Stimulated activated CD8-positive, alpha-beta memory T cell treated with anti-CD3 and anti-CD28 coated beads, Interleukin-2, amount 100 ng/mL, for 48 hours (primary cell): ENCODE measurements around the gene HHIPL1.
"Not testable (repeated sequence)": the region's sequence is repeated elsewhere in the genome, so short reads cannot be mapped to it uniquely, and the experiment has no call there.

Experiments used
- DNase-seq, 2 donors: peaks; one replicate each; pipeline ENCODE4 v3.0.0-alpha.2; 2020; ENCODE audit warnings: low read depth in 2 of 2

The HHIPL1 gene

DNA sequence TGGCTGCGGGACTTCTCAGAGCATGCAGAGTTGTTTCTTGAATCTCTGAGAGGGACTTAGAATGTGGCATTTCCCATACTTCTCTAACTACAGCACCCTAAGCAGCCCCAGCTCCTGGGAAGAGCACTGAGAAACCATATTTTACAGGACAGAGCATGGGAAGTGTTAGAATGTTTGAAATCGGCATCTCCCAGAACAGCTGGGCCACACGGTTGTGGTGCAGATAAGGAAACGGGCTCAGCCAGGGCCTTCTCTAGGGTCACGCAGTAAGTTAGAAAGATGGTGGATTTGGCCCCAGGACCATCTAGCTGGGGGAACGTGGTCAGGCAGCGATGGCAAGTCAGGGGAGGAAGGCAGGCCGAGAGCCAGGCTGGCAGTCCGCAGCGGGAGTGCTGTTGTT, 10.5 kb upstream of the HHIPL1 start:
- no peak for DNase-seq

DNA sequence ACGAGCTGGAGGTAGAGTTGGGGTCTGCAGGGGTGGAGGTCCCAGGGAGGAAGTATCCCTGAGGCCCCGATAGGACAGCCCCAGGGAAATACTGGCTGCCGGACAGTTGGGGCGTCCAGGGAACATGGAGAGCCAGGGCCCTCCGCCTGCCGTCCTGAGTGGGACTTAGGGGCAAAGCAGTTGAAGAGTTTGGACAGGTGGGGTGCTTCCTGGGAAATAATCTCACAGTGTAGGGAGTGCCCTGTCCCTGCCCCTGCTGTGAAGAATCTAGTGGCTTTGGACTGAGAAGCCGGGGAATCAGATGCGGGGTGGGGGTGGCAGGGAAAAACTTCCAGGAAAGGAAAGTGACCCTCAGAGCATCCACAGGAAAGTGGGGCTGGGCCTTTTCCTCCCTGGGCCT, 9.8 kb upstream of the HHIPL1 start:
- DNase-seq: no peak

DNA sequence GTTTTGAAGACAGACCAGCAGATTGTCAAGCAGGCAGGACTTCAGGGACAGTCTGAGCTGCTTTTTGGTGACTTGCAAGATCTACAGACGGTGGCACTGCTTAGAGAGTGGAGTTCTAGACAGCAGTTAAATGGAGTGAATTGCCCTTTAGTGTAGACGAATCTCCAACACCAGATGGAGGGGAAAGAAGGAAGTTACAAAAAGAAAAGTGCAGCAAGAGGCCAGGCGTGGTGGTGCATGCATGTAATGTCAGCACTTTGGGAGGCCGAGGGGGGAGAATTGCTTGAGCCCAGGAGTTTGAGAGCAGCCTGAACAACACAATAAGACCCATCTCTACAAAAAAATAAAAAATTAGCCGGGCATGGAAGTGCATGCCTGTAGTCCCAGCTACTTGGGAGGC, 8.4 kb upstream of the HHIPL1 start:
- DNase-seq: no peak

DNA sequence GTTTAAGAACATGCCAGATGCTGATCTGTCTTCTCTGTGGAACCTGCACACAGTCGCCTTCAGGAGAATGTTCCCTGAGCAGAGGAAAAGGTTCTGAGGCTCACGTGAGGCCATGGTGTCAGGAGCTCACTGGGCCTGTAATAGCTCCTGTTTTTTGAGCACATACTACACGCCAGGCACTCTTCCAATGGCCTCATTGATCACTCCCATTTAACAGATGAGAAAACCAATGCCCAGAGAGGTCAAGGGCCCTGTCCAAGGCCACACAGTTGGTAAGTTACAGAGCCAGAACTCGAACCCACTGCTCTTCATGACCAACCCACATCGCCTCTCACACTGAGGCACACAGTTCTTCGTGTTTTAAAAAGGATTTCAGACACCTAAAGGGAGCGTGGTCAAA, 7.3 kb upstream of the HHIPL1 start:
- no peak for DNase-seq

DNA sequence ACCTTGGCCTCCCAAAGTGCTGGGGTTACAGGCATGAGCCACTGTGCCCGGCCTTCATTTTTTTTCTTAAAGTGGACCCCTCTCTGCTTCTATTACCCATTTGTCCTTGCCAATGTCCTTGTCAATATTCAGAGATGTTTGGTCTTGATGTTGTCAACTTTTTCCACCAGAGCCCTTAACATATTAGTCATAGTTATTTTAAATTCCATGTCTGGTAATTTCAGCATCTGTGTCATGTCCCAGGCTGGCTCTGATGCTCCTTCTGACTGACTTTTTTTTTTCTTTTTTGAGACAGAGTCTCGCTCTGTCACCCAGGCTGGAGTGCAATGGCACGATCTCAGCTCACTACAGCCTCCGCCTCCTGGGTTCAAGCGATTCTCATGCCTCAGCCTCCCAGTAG, 2.2 kb upstream of the HHIPL1 start:
- not testable (repeated sequence) for DNase-seq

DNA sequence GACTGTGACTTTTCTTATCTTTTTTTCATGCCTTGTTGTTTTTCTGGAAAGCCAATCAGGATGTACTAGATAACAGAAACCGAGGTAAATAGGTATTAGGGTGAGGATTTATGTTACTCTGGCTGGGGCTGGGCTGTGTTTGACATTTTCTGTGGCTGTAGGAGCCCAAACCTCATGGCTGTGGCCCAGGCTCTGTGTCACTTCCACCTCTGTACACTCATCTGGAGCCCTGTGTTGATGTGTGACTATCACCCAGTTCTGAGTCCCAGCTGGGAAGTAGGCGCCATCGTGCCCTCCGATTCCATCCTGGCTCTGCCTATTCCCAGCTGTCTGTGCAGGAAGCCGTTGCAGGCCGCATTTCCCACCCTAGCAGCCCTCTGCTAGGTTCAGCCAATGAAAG, 1.6 kb upstream of the HHIPL1 start:
- no peak for DNase-seq

DNA sequence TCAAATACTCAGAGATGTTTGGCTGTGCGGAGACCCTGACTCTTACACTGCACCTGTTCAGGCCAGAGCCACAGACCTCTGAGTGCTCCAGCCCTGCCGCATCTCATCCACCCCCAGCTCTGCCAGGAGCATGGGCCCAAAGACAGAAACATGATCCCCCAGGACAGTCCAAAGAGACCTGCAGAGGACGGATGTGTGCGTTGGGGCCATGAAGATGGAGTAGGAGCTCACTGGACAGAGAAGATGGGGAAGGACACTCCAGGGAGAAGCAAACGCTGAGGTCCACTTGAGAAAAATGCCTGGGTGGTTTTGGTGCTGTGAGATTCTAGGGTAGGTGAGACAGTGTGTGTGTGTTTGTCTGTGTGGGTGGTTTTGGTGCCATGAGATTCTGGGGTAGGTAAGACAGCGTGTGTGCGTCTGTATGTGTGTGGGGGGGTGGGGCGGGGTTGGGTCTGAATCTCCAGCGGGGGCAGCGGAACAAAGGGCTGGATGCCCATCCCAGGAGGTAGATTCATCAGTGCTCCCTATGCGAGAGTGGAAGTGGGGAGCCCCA, 818 bp upstream of the HHIPL1 start:
- DNase-seq: no peak

DNA sequence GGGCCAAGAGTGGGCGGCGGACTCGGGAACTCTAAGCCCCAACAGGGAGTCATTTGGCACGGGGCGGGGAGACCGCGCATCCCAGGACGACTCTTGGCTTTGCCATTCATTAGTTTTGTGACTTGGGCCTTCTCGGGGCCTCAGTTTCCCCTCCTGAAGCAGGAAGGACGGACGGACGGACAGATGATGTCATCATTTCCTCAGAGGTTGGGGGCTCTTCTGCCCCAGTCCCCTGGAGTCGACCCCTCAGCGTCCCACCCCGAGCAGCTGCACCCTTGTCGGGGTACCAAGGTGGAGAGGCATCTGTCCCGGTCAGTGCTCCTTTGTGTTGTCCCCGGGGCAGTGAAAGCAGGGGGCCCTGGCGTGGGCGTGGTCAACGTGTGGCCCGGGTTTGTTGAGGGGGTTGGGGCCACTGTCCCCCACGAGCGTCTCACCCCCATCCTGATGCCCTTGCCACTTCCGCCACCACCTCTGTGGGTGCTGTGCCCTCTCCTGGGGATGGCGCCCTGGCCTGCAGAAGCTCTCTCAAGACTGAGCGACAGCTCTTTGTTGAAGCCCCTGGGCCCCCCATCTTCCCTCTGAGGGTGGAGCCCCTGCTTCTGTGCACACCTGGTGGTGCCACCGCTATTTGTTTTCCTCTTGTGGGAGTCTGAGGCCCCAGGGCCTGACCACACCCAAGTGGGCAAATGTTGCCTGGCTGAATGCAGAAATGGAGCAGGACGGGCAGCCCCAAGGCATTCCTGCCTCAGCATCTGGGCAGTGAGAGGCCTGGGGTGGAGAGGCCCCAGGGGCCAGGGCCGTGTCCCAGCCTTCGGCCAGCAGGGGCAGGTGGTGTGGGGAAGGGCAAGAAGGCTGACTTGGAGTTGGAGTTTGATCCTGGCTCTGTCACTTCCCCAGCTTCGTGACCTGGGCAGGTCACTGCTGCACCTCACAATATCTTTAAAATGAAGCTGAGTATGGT, 896 bp downstream of the HHIPL1 start:
- no peak for DNase-seq

DNA sequence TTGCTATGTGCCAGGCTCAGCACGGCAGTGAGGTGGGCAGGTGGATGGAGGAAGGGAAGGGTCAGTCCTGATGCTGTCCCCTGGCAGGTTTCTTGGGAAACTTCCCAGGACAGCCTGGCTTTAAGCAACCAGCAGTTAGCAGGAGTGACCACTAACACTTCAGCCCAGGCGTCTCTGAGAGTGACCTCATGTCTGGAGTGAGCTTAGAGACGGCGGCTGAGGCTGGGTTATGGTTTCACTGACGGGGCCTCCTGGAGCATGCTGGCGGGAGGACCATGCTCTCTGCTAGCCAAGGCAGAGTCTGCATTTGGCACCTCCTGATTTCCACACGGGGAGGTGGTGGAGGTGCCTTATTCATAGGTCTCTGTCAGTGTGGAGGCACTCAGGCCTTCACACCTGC, 2.5 kb downstream of the HHIPL1 start:
- DNase-seq: no peak

DNA sequence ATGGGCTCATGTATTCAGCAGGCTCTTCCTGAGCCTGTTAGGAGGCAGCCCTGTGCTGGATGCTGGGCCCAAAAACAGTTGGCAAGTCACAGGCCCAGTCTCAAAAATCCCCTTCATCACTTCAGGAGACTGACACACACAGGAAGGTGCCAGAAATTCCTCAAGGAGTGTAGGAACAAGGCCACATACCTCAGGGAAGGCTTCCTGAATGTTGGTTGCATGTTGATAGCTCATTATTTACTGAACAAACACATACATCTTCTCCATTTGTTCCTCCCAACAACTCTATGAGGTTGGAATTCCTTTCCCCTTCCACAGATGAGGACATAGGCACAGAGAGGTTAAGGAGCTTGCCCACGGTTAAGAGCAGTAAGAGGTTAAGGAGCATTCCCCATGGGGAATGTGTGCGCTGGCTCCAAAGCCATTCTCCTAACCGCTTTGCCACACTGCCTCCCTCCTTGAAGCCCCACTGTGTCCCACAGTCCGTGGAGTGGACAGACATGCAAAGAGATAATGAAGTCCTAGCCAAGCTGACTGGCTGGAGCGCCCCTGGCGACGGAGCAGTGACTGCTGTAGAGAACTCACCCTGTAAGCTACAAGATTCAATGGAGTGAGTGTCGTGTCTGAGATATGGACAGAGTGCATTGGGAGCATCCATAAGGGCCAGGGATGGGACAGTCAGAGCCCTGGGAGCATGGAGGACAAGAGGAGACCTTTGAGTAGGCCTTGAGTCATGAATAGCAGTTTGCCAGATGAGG, 3.3 kb downstream of the HHIPL1 start:
- no peak for DNase-seq

DNA sequence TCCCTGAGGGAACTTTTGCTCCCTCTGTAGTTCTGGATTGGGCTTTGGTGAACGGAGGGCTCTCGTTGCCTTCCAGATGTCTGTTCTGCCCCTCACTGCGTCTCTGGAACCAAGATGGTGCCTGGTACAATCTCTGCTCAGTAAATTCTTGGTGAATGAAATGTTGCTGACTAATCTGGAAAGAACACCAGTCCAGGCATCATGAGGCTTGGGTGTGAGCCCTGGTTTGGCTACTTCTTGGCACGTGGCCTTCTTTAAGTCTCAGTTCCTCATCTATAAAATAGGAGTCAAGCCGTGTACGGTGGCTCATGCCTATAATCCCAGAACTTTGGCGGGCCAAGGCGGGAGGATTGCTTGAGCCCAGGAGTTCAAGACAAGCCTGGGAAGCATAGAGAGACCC, 4.3 kb downstream of the HHIPL1 start:
- no peak for DNase-seq

DNA sequence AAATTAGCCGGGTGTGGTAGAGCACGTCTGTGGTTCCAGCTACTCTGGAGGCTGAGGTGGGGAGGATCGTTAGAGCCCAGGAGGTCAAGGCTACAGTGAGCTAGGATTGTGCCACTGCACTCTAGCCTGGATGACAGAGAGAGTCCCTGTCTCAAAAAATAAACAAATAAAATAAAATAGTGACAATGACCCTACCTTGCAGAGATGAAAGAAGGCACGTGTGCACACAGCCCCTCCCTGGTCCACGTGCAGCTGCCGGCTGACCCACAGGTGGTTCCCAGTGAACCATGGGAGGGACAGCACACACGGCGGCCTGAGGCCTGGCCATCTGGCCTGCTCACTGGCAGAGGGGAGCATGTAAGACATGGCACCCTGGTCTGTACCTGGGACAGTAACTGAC, 4.7 kb downstream of the HHIPL1 start:
- DNase-seq: no peak

DNA sequence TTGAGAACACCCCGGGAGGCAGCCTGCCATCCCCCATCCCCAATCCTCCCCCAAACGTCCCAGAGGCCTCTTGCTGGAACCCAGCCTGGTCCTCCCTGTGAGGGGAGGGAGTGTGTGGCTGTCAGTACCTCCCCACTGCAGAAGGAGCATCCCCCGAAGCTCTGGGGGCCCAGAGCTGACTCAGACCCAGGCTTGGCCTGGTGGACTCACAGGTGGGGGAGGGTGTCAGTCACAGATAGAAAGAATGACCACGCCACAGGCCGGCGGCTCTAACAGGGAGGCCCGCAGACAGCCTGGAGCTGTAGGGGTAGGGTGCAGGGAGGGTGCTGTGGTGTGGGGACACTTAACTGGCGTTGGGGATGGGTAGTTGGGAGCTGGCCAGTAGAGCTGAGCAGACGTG, 5.3 kb downstream of the HHIPL1 start:
- DNase-seq: no peak

DNA sequence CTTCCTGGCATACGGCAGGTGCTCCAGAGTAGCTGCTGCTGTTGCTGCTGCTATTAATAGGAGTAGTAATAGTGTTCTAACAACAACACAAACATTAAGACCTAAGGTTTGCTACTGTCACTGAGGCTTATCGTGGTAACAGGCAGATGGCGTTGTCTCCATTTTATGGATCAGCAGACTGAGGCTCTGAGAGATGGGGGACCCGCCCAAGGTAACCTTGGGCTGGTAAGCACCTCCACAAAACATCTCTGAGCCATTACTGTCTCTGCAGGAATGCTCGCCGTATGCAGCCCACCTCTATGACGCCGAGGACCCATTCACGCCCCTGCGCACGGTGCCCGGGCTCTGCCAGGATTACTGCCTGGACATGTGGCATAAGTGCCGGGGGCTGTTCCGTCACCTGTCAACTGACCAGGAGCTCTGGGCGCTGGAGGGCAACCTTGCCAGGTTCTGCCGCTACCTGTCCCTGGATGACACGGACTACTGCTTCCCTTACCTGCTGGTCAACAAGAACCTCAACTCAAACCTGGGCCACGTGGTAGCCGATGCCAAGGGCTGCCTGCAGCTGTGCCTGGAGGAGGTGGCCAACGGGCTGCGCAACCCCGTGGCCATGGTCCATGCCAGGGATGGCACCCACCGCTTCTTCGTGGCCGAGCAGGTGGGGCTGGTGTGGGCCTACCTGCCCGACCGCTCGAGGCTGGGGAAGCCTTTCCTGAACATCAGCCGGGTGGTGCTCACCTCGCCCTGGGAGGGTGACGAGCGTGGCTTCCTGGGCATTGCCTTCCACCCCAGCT, 7.2 kb downstream of the HHIPL1 start:
- no peak for DNase-seq

DNA sequence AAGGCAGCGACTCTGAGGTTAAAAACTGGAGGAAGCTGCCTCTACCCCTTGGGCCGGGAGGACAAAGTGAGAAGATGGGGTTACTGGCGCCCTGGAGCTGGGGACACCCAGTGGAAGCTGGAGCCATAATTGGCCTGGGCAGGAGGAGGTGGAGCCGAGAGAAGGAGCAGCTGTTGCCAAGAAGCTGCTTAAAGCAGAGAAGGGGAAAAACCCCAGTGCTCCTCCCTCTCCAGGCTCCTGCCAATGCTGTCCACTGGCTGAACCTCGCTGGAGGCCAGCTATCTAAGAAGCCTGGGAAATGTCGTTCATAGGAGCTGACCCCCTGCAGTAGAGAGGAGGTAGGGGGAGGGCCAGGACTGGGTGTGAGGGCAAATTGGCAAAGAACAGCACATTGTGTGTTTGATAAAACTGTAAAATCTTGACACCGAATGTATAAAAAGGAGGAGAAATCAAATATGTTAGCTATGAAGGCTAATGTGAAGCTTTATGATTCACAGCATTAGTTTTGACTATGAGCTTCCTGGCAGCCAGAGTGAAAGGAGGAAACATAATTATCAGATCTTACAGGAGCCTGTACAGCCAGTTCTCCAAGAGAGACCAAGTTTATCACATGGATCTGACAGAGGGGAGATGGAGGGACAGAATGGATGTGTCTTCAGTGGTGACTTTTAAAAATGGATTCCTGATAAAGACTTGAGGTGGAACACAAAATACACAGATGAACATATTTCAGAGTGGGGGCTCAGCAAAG, 9.5 kb downstream of the HHIPL1 start:
- no peak for DNase-seq

DNA sequence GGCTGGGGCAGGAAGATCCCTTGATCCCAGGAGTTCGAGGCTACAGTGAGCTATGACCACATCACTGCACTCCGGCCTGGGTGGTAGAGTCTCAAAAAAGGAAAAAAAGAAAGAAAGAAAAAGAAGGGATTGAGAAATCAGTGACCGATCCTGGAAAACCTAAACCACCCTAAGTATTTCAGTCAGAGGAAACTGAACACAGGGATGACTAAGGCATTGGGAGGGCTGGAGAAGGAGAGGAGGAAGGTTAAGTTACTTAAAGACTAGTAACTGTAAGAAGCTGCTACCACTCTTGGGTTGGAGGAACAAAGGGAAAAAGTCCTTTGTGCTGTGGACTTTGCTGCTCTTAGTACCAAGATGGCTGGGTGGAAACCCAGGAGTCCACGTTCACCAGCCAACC, 10.6 kb downstream of the HHIPL1 start:
- no peak for DNase-seq

DNA sequence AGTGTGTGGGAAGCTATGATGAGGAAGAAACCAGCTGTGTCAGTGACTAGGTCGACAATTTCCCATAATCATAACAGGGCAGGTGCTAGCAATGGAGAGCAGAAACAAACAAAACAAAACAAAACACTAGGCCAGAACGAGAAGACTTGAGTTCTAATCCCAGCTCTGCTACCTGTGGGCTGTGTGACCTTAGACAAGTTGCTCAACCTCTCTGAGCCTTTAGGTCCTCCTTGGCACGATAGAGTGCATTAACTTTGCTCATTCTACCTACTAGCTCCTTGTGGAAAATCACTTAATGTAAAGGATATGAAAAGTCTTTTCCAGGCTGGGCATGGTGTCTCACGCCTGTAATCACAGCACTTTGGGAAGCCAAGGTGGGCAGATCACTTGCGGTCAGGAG, 11.2 kb downstream of the HHIPL1 start:
- DNase-seq: no peak

DNA sequence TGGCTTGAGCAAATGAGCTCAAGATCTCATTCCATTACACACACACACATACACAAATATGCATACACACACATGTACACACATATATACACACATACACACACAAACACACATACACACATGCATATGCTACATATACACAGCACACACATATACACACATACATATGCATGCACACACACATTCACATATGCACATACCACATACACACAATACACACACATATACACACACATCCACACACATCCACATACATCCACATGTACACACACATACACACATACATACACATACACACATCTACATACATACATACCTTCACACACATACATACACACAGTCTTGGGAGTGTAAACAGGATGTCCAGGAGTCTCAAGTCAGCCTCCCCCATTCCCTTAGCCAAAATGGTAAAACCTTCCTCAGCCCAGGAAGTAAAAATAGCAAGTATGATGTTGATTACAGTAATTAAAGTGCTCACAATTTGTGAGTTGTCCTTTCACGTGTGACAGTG, 12.8 kb downstream of the HHIPL1 start:
- no peak for DNase-seq

DNA sequence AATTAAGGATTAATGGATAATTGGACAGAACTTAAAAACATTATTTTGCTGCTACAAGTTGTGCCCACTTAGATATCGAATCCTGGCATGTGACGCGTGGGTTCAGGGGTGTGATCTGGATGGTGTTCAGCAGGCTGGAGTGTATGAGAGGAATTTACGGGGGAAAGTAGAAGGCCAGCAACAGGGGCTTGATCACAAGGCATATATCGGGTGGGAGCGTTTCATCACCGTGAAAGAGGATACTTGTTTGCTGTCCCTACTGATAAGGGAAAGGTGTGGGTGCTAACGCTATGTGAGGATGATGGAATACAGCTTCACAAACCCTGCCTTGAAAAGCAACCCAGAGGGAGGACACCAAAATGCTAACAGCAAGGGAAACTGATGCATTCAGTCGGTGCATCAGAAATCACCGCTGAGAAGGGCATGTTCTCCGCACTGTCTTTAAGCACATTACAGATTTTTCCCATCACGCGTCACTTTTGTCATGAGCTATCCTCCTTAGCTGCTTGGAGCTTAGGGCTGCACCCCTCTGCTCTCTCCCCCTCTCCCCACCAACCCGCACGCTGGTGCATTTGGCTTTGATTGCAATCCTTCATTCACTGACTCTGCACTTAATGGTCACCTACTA, 13.4 kb downstream of the HHIPL1 start:
- DNase-seq: no peak

DNA sequence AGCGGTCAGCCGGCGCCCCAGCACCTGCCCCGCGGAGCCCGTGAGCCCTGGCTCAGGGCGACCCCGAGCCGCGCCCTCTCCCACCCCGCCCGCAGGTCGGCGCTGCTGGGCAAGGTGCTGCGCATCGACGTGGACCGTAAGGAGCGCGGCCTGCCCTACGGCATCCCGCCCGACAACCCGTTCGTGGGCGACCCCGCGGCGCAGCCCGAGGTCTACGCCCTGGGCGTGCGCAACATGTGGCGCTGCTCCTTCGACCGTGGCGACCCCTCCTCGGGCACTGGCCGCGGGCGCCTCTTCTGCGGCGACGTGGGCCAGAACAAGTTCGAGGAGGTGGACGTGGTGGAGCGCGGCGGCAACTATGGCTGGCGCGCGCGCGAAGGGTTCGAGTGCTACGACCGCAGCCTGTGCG, 14.4 kb downstream of the HHIPL1 start:
- DNase-seq: no peak
